H1 (cell line): ENCODE measurements around the gene CACUL1. TPM values are rescaled to one million over a fixed set of nuclear protein-coding genes. Genes with fewer than 3 reads are reported as not detected.

Experiments used
- CTCF ChIA-PET: fragments of 300-600 bp; sonication (Branson Sonifier 250); formaldehyde crosslinking; loops from one replicate; lab custom pipeline; 2021; ENCODE audit not compliant: partially characterized antibody; lab: Charles Lee
- POLR2A ChIA-PET: fragments of 300-600 bp; sonication (Branson Sonifier 250); formaldehyde crosslinking; loops from one replicate; lab custom pipeline; 2021; ENCODE audit warnings: inconsistent platforms; ENCODE audit not compliant: partially characterized antibody; lab: Charles Lee
- DNase-seq, 2 experiments: peaks; one replicate each; pipeline versions ENCODE4 v3.0.0 to v3.0.0-alpha.2; 2010 to 2022; ENCODE audit warnings: low spot score in 2 of 2, low read depth in 1 of 2, mixed read lengths in 1 of 2
- FAIRE-seq: peaks from 2 replicates; lab custom pipeline; 2011; peaks lifted over from hg19 to GRCh38; lab: Jason Lieb, UNC
- H2AFZ ChIP-seq: 2 replicates; pipeline ENCODE4 v1.8.1; 2012; ENCODE audit warnings: low read length, inconsistent platforms
- H2AK5ac ChIP-seq: 2 replicates; pipeline ENCODE4 v1.6.1; 2013; ENCODE audit warnings: low read depth, low read length
- H2BK120ac ChIP-seq: replicated peaks from 2 replicates; pipeline ENCODE3; 2013; ENCODE audit warnings: low read depth, low read length, inconsistent platforms
- H2BK12ac ChIP-seq: 2 replicates; pipeline ENCODE4 v1.6.1; 2013; ENCODE audit warnings: low read depth, low read length
- H2BK15ac ChIP-seq: 2 replicates; pipeline ENCODE4 v1.6.1; 2013; ENCODE audit warnings: low read length
- H2BK20ac ChIP-seq: 2 replicates; pipeline ENCODE4 v1.6.1; 2013; ENCODE audit warnings: low read length
- H2BK5ac ChIP-seq: 2 replicates; pipeline ENCODE4 v1.6.1; 2013; ENCODE audit warnings: low read depth, low read length
- H3K14ac ChIP-seq: 2 replicates; pipeline ENCODE4 v1.6.1; 2013; ENCODE audit warnings: inconsistent platforms; ENCODE audit not compliant: insufficient read length
- H3K18ac ChIP-seq: 2 replicates; pipeline ENCODE4 v1.6.1; 2013; ENCODE audit warnings: low read length; ENCODE audit errors: extremely low read depth
- H3K23ac ChIP-seq: 2 replicates; pipeline ENCODE4 v1.6.1; 2013; ENCODE audit warnings: inconsistent platforms; ENCODE audit not compliant: insufficient read length
- H3K23me2 ChIP-seq: 2 replicates; pipeline ENCODE4 v1.6.1; 2013; ENCODE audit warnings: low read depth, low read length
- H3K27ac ChIP-seq: 2 replicates; pipeline ENCODE4 v1.6.1; 2011; ENCODE audit warnings: low read depth, low read length, inconsistent platforms
- H3K27me3 ChIP-seq, 4 experiments: replicated peaks in 1 of 4; 1 replicate in 1 of 4; 2 replicates in 3 of 4; pipeline versions ENCODE4 v1.6.1 to v1.8.1; 2011 to 2013; ENCODE audit warnings: low read length in 3 of 4, mild to moderate bottlenecking in 3 of 4, inconsistent platforms in 2 of 4, mixed read lengths in 2 of 4, moderate library complexity in 1 of 4; ENCODE audit not compliant: control insufficient read depth in 3 of 4, insufficient read depth in 3 of 4; ENCODE audit errors: extremely low read depth in 1 of 4
- H3K36me3 ChIP-seq, 4 experiments: 2 replicates each; pipeline versions ENCODE4 v1.6.1 to v1.8.1; 2011 to 2013; ENCODE audit warnings: mild to moderate bottlenecking in 4 of 4, low read length in 3 of 4, moderate library complexity in 2 of 4, control low read depth in 1 of 4, inconsistent platforms in 1 of 4; ENCODE audit not compliant: insufficient read depth in 4 of 4, control insufficient read depth in 2 of 4
- H3K4ac ChIP-seq: replicated peaks from 2 replicates; pipeline ENCODE3; 2013; ENCODE audit warnings: low read length, low read depth, mixed read lengths, inconsistent platforms; ENCODE audit not compliant: insufficient read length
- H3K4me1 ChIP-seq, 4 experiments: replicated peaks in 1 of 4; 1 replicate in 1 of 4; 2 replicates in 3 of 4; pipeline versions ENCODE4 v1.6.1 to v1.8.1; 2011 to 2013; ENCODE audit warnings: low read length in 3 of 4, inconsistent platforms in 2 of 4, mixed read lengths in 1 of 4; ENCODE audit not compliant: insufficient read depth in 4 of 4, control insufficient read depth in 3 of 4
- H3K4me2 ChIP-seq, 2 experiments: 2 replicates each; pipeline versions ENCODE4 v1.6.1 to v1.8.1; 2011 to 2013; ENCODE audit warnings: low read depth in 2 of 2, low read length in 2 of 2, control low read depth in 1 of 2, inconsistent platforms in 1 of 2, mild to moderate bottlenecking in 1 of 2; ENCODE audit not compliant: insufficient read depth in 1 of 2
- H3K4me3 ChIP-seq, 4 experiments: fragments of 200-600, 300-600 bp in 1 of 4; sonication (generic), shearing (Covaris generic), sonication (Bioruptor Twin) in 1 of 4; 2 replicates each; pipeline versions ENCODE4 v1.5.1 to v1.8.1; 2011 to 2016; ENCODE audit warnings: low read length in 4 of 4, low read depth in 3 of 4, control low read depth in 2 of 4, inconsistent platforms in 2 of 4, mild to moderate bottlenecking in 2 of 4, mixed read lengths in 1 of 4, moderate library complexity in 1 of 4; ENCODE audit not compliant: insufficient read depth in 2 of 4; ENCODE audit errors: extremely low read depth in 1 of 4
- H3K56ac ChIP-seq: replicated peaks from 2 replicates; pipeline ENCODE3; 2013; ENCODE audit warnings: low read depth, mild to moderate bottlenecking, mixed read lengths, low read length, inconsistent platforms; ENCODE audit not compliant: insufficient read length
- H3K79me1 ChIP-seq: 2 replicates; pipeline ENCODE4 v1.6.1; 2013; ENCODE audit warnings: low read depth, low read length, control low read depth
- H3K79me2 ChIP-seq, 2 experiments: 2 replicates each; pipeline versions ENCODE4 v1.6.1 to v1.8.1; 2012 to 2013; ENCODE audit warnings: low read length in 2 of 2, mild to moderate bottlenecking in 2 of 2, inconsistent platforms in 1 of 2; ENCODE audit not compliant: insufficient read depth in 2 of 2, control insufficient read depth in 1 of 2
- H3K9ac ChIP-seq, 4 experiments: replicated peaks in 1 of 4; 1 replicate in 1 of 4; 2 replicates in 3 of 4; pipeline versions ENCODE4 v1.6.1 to v1.8.1; 2011 to 2013; ENCODE audit warnings: low read depth in 3 of 4, low read length in 3 of 4, control low read depth in 2 of 4, mild to moderate bottlenecking in 2 of 4, moderate library complexity in 2 of 4, inconsistent platforms in 1 of 4; ENCODE audit errors: extremely low read depth in 1 of 4
- H3K9me3 ChIP-seq, 2 experiments: 2 replicates each; pipeline versions ENCODE4 v1.6.1 to v1.8.1; 2012 to 2013; ENCODE audit warnings: mild to moderate bottlenecking in 2 of 2, moderate library complexity in 2 of 2, control low read depth in 1 of 2, inconsistent platforms in 1 of 2, low read depth in 1 of 2, low read length in 1 of 2, mixed read lengths in 1 of 2; ENCODE audit not compliant: insufficient read depth in 2 of 2
- H4K20me1 ChIP-seq, 2 experiments: replicated peaks in 1 of 2; 2 replicates each; pipeline versions ENCODE3 to v1.8.1; 2011 to 2013; ENCODE audit warnings: inconsistent platforms in 2 of 2, low read length in 2 of 2, mild to moderate bottlenecking in 1 of 2; ENCODE audit not compliant: insufficient read depth in 2 of 2, control insufficient read depth in 1 of 2
- H4K5ac ChIP-seq: 2 replicates; pipeline ENCODE4 v1.6.1; 2013; ENCODE audit warnings: low read length, low read depth, mixed read lengths, inconsistent platforms; ENCODE audit not compliant: insufficient read length
- H4K8ac ChIP-seq: 2 replicates; pipeline ENCODE4 v1.8.0; 2013; ENCODE audit warnings: mild to moderate bottlenecking, moderate library complexity, low read length, inconsistent platforms; ENCODE audit not compliant: insufficient read depth; ENCODE audit errors: extremely low read depth
- H4K91ac ChIP-seq: replicated peaks from 2 replicates; pipeline ENCODE3; 2013; ENCODE audit warnings: low read length, mixed read lengths, inconsistent platforms; ENCODE audit not compliant: insufficient read length
- WGBS, 2 experiments: shearing (Covaris generic) in 1 of 2; methylation state at CpG; one replicate each; pipeline versions ENCODE4 v1.1.6 to v1.1.7; 2013 to 2015; ENCODE audit warnings: low lambda C conversion rate in 2 of 2, mixed read lengths in 2 of 2, inconsistent platforms in 1 of 2, low coverage in 1 of 2, missing lambda C conversion rate in 1 of 2; ENCODE audit not compliant: insufficient replicate concordance in 2 of 2, insufficient coverage in 1 of 2, insufficient read length in 1 of 2; ENCODE audit errors: extremely low coverage in 1 of 2, missing lambda C conversion rate in 1 of 2; 5-methylcytosine and 5-hydroxymethylcytosine counted together
- polyA plus RNA-seq, 7 experiments: library from polyadenylated mRNA; depleted of rRNA in 3 of 7; stranded (reverse) in 5 of 7; unstranded in 2 of 7; fragments of >200 nt in 5 of 7; fragments of 200-250 nt in 2 of 7; gene quantifications; 1 replicate in 5 of 7; 2 replicates in 1 of 7; 4 replicates in 1 of 7; pipeline versions ENCODE4 v1.2.1 to v1.2.3, GENCODE V29; 2011 to 2013; ENCODE audit warnings: missing spikeins in 2 of 7, mixed read lengths in 2 of 7
- total RNA-seq: library from RNA; stranded (reverse); fragmentation: NEBNext Ultra II Directional; extraction: Animal tissue kit (Norgen Biotek cat#: 25700); gene quantifications from 2 replicates; pipeline ENCODE4 v1.2.1, GENCODE V29; 2021

CACUL1 gene
- total and polyA plus RNA-seq, 2 of the 8 experiments (the other 6 are each of a cell fraction or from before 2014, with no cell fraction given) = 6.5 to 34.2 TPM

- H2AFZ ChIP-seq = no peak overlapping the region
- no peak for FAIRE-seq
These were observed 24.0 kb upstream of the CACUL1 start for GRCh38 chr10:118778727-118779126.

More at GRCh38 chr10:118778727-118779126, 24.0 kb upstream of the CACUL1 start:
- H3K23ac ChIP-seq = no peak overlapping the region
- H4K20me1 ChIP-seq = no peaks in the 10 kb centered on the region
- no peaks in the 10 kb centered on the region; a peak in 1 of 7 replicates for H3K27me3 ChIP-seq
- H3K56ac ChIP-seq = no peak overlapping the region
- no peak overlapping the region for H2BK15ac ChIP-seq
- CTCF ChIA-PET = interaction anchor here (0.6 to 1.9 kb wide), 2 partner anchors 209 to 1414 kb away, joined by 3 to 5 read pairs; no protein-coding TSS in a partner anchor
- H3K23me2 ChIP-seq = no peaks in the 10 kb centered on the region
- H3K4me2 ChIP-seq = no peak overlapping the region
- no peak overlapping the region for H2BK12ac ChIP-seq
- no peak for DNase-seq
- H3K4me1 ChIP-seq = no peaks in the 10 kb centered on the region
- POLR2A ChIA-PET = no interaction called here
- H3K79me1 ChIP-seq = no peaks in the 10 kb centered on the region
- no peak overlapping the region for H4K8ac ChIP-seq
- H3K14ac ChIP-seq = no peak overlapping the region
- no peak overlapping the region for H2BK5ac ChIP-seq
- no peak overlapping the region for H4K5ac ChIP-seq
- H3K9ac ChIP-seq = no peak overlapping the region
- no peak overlapping the region for H2AK5ac ChIP-seq
- H2BK120ac ChIP-seq = no peak overlapping the region
- no peak overlapping the region for H3K18ac ChIP-seq
- H3K4ac ChIP-seq = no peak overlapping the region
- H3K27ac ChIP-seq = no peak overlapping the region
- H3K79me2 ChIP-seq = no peaks in the 10 kb centered on the region
- H3K36me3 ChIP-seq = no peaks in the 10 kb centered on the region
- H3K9me3 ChIP-seq = no peaks in the 10 kb centered on the region
- no peak overlapping the region for H2BK20ac ChIP-seq
- WGBS, 2 experiments = 90% methylated on average over 7 of the region's 7 CpGs; no CpG with 5 or more reads in 1 of the 2 experiments
- no peak overlapping the region for H3K4me3 ChIP-seq
- H4K91ac ChIP-seq = no peak overlapping the region
